Parathyroid adenoma (tissue), 2 donors: ENCODE results near the gene EIF4H.
"Not testable (repeated sequence)": the region's sequence is repeated elsewhere in the genome, so short reads cannot be mapped to it uniquely, and the experiment has no call there.

ENCODE experiments used
- H2AFZ ChIP-seq: fragments of 300-600 bp; sonication (generic); one replicate; pipeline ENCODE4 v1.7.0; 2017; ENCODE audit warnings: antibody characterized with exemption, mild to moderate bottlenecking
- H3K27ac ChIP-seq: fragments of 300-600 bp; sonication (generic); one replicate; pipeline ENCODE4 v1.7.0; 2017
- H3K27me3 ChIP-seq: fragments of 300-600 bp; sonication (generic); one replicate; pipeline ENCODE4 v1.7.0; 2017; ENCODE audit warnings: low read length; ENCODE audit not compliant: control insufficient read depth, insufficient read depth
- H3K36me3 ChIP-seq: fragments of 300-600 bp; sonication (generic); one replicate; pipeline ENCODE4 v1.7.0; 2017; ENCODE audit warnings: low read length; ENCODE audit not compliant: control insufficient read depth, insufficient read depth
- H3K4me1 ChIP-seq: fragments of 300-600 bp; sonication (generic); one replicate; pipeline ENCODE4 v1.7.0; 2017; ENCODE audit warnings: control low read depth
- H3K4me2 ChIP-seq: fragments of 300-600 bp; sonication (generic); one replicate; pipeline ENCODE4 v1.7.0; 2017; ENCODE audit warnings: low read length
- H3K4me3 ChIP-seq: fragments of 300-600 bp; sonication (generic); one replicate; pipeline ENCODE4 v1.7.0; 2017; ENCODE audit warnings: low read depth, low read length
- H3K79me2 ChIP-seq: fragments of 300-600 bp; sonication (generic); one replicate; pipeline ENCODE4 v1.7.0; 2017; ENCODE audit warnings: control low read depth
- H3K9ac ChIP-seq: fragments of 300-600 bp; sonication (generic); one replicate; pipeline ENCODE4 v1.7.0; 2017; ENCODE audit warnings: mild to moderate bottlenecking
- H3K9me3 ChIP-seq: fragments of 300-600 bp; sonication (generic); one replicate; pipeline ENCODE4 v1.7.0; 2017; ENCODE audit warnings: low read length; ENCODE audit not compliant: control insufficient read depth
- TF ChIP-seq, protein P1 (sequence below): fragments of 300-600 bp; sonication (generic); IDR thresholded peaks from one replicate; pipeline ENCODE4 v1.7.0; 2017; ENCODE audit warnings: antibody characterized with exemption, mild to moderate bottlenecking
- donor health status: primary hyperparathyroidism.

The EIF4H gene

DNA sequence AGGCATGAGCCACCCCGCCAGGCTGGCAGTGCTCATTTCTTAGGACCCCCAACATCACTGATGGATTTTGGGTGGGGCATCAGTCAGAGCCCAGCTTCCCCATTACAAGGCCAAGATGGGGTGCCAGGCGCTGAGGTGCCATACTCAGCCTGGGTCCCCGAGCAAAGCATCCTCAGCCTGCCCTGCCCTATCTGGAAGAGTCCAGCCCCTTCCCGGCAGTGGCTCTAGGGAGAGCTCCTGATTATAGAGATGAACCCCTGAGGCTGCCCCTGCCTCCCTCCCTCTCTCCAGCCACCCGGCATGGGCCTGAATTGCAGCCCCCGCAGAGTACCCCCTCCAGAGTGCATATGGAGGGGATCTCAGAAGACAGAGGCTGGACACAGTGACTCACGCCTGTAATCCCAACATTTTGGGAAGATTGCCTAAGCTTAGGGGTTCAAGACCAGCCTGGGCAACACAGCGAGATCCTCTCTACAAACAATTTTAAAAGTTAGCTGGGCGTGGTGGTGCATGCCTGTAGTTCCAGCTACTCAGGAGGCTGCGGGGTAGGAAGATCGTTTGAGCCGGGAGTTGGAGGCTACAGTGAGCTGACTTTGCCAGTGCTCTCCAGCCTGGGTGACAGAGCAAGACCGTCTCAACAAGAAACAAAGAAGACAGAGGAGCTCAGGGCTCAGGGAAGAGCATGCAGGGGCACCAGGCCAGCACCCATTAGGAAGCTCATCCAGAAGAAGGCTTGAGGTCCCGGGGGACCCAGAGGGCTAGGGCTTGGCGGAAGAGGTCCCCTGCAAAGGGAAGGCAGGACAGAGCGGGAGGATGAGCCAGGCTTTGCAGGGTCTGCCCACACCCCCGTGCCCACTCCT lies 48.9 kb downstream of the EIF4H start:
- no peak overlapping the region for H3K4me3 ChIP-seq
- no peaks in the 10 kb centered on the region for H3K36me3 ChIP-seq
- TF ChIP-seq, protein P1, sequence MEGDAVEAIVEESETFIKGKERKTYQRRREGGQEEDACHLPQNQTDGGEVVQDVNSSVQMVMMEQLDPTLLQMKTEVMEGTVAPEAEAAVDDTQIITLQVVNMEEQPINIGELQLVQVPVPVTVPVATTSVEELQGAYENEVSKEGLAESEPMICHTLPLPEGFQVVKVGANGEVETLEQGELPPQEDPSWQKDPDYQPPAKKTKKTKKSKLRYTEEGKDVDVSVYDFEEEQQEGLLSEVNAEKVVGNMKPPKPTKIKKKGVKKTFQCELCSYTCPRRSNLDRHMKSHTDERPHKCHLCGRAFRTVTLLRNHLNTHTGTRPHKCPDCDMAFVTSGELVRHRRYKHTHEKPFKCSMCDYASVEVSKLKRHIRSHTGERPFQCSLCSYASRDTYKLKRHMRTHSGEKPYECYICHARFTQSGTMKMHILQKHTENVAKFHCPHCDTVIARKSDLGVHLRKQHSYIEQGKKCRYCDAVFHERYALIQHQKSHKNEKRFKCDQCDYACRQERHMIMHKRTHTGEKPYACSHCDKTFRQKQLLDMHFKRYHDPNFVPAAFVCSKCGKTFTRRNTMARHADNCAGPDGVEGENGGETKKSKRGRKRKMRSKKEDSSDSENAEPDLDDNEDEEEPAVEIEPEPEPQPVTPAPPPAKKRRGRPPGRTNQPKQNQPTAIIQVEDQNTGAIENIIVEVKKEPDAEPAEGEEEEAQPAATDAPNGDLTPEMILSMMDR = no peak
- no peaks in the 10 kb centered on the region for H3K9me3 ChIP-seq
- no peak overlapping the region for H3K9ac ChIP-seq
- no peaks in the 10 kb centered on the region for H3K4me1 ChIP-seq
- H3K79me2 ChIP-seq = no peaks in the 10 kb centered on the region
- H3K27me3 ChIP-seq = no peaks in the 10 kb centered on the region
- H3K4me2 ChIP-seq = no peak overlapping the region
- no peak overlapping the region for H3K27ac ChIP-seq
- no peak overlapping the region for H2AFZ ChIP-seq

DNA sequence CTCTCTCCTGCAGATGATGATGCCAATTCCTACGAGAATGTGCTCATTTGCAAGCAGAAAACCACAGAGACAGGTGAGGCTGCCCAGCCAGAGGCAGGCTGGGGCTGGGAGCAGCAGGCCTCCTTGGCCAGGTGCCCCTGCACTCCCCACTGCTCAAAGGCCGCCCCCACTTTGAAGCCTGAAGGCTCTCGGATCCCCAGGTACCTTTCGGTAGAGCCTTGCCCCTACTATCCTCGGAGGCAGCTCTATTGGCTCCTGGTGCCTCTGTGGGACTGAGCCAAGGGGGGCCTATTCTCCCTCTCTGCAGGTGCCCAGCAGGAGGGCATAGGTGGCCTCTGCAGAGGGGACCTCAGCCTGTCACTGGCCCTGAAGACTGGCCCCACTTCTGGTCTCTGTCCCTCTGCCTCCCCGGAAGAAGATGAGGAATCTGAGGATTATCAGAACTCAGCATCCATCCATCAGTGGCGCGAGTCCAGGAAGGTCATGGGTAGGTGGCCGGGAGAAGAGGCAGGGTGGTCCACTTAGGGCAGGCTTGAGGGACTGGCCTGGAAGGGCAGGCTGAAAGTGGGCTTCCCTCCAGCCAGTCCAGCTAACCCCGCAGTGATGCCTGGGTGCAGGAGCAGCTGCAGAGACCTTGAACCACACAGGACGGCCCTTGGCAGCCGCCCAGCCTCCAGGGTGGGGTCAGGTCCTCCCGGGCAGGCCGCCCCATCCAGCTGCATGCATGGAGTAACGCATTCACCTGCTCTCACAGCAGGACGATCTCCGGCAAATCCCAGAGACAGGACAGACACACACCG lies 49.8 kb downstream of the EIF4H start:
- TF ChIP-seq, protein P1 = no peak
- no peaks in the 10 kb centered on the region for H3K9me3 ChIP-seq
- H3K27ac ChIP-seq = no peak overlapping the region
- no peaks in the 10 kb centered on the region for H3K27me3 ChIP-seq
- no peak overlapping the region for H3K4me2 ChIP-seq
- no peaks in the 10 kb centered on the region for H3K4me1 ChIP-seq
- no peaks in the 10 kb centered on the region for H3K79me2 ChIP-seq
- H3K4me3 ChIP-seq = no peak overlapping the region
- H3K9ac ChIP-seq = no peak overlapping the region
- no peak overlapping the region for H2AFZ ChIP-seq
- no peaks in the 10 kb centered on the region for H3K36me3 ChIP-seq

DNA sequence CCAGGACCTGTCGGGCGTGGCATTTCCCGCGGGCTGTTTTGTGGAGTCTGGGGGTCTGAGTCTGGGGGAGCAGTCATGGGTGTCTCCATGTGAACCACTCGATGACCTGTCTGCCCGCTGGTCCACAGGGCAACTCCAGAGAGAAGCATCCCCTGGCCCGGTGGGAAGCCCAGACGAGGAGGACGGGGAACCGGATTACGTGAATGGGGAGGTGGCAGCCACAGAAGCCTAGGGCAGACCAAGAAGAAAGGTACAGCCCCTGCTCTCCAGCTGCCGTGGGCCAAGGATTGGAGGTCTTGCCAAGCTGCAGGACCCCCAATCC lies 50.3 kb downstream of the EIF4H start:
- H3K9me3 ChIP-seq = no peaks in the 10 kb centered on the region
- H3K4me2 ChIP-seq = no peak overlapping the region
- H3K4me3 ChIP-seq = no peak overlapping the region
- H3K36me3 ChIP-seq = no peaks in the 10 kb centered on the region
- H3K79me2 ChIP-seq = no peaks in the 10 kb centered on the region
- H2AFZ ChIP-seq = no peak overlapping the region
- no peak overlapping the region for H3K27ac ChIP-seq
- no peak overlapping the region for H3K9ac ChIP-seq
- no peaks in the 10 kb centered on the region for H3K27me3 ChIP-seq
- no peaks in the 10 kb centered on the region for H3K4me1 ChIP-seq
- TF ChIP-seq, protein P1 = no peak

DNA sequence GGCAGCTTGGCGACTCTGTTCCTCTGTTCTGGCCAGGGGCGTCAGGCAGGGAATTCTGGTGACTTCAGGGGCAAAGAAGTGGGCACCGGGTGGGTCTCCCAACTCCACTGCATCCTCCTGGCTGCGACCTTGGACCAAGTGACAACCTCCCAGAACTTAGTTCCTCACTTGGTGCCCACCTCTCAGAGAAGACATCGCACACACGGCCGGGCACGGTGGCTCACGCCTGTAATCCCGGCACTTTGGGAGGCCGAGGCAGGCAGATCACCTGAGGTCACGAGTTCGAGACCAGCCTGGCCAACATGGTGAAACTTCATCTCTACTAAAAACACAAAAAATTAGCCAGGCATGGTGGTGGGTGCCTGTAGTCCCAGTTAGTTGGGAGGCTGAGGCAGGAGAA lies 50.8 kb downstream of the EIF4H start:
- H3K27ac ChIP-seq, H3K36me3 ChIP-seq, H3K4me1 ChIP-seq, H3K79me2 ChIP-seq, H3K4me3 ChIP-seq, H3K9me3 ChIP-seq, H3K9ac ChIP-seq, H2AFZ ChIP-seq, H3K4me2 ChIP-seq, H3K27me3 ChIP-seq: not testable (repeated sequence)

DNA sequence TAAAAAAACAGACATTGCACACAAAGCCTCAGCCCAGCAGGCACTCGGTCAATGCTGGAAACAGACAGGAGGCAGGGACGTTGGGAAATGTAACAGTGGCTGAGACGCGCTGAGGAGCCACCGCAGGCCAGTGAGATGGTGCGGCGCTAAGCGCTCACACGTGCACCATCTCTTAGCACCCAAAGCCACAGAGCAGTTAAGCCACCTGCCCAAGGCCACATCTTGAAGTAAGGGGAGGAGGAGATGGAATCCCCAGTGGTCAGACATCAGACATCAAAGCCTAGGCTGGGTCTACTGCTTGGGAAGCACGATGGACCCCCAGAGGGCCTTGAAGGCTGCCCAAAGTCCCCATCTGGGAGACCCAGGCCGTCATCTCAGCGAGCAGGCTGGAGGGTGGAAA lies 51.2 kb downstream of the EIF4H start:
- H3K79me2 ChIP-seq = no peaks in the 10 kb centered on the region
- H3K36me3 ChIP-seq = no peaks in the 10 kb centered on the region
- H2AFZ ChIP-seq = no peak overlapping the region
- H3K4me1 ChIP-seq = no peaks in the 10 kb centered on the region
- H3K9me3 ChIP-seq = no peaks in the 10 kb centered on the region
- no peak overlapping the region for H3K9ac ChIP-seq
- no peak overlapping the region for H3K27ac ChIP-seq
- TF ChIP-seq, protein P1 = no peak
- no peak overlapping the region for H3K4me2 ChIP-seq
- no peaks in the 10 kb centered on the region for H3K27me3 ChIP-seq
- H3K4me3 ChIP-seq = no peak overlapping the region
